ENCODE measurements around the gene ASXL1.

The ASXL1 gene

GRCh38 chr20:32325706-32326503, 32.2 kb upstream of the ASXL1 start:
- no peaks in the 10 kb centered on the region for H3K9me3 ChIP-seq (ENCODE audit: control insufficient read depth, low read depth, low read length)
- no peak overlapping the region for H3K9ac ChIP-seq (ENCODE audit: low read length)
- no peaks in the 10 kb centered on the region for H3K4me1 ChIP-seq (ENCODE audit: control insufficient read depth, low read depth, low read length)
- no peak overlapping the region for H3K4me3 ChIP-seq (ENCODE audit: low read length)
- no peak overlapping the region for H3K27ac ChIP-seq (ENCODE audit: low read length)
- no peaks in the 10 kb centered on the region for H3K27me3 ChIP-seq (ENCODE audit: control insufficient read depth, insufficient read depth, low read length)
- peaks cover 7% of the 10 kb centered on the region for H3K36me3 ChIP-seq (ENCODE audit: control insufficient read depth, low read depth, low read length)

GRCh38 chr20:32326504-32326845, 31.7 kb upstream of the ASXL1 start:
- H3K4me3 ChIP-seq (ENCODE audit: low read length), result no peak overlapping the region
- H3K27ac ChIP-seq (ENCODE audit: low read length), result no peak overlapping the region
- H3K27me3 ChIP-seq (ENCODE audit: control insufficient read depth, insufficient read depth, low read length), result no peaks in the 10 kb centered on the region
- no peaks in the 10 kb centered on the region for H3K9me3 ChIP-seq (ENCODE audit: control insufficient read depth, low read depth, low read length)
- no peaks in the 10 kb centered on the region for H3K4me1 ChIP-seq (ENCODE audit: control insufficient read depth, low read depth, low read length)
- peaks cover 12% of the 10 kb centered on the region for H3K36me3 ChIP-seq (ENCODE audit: control insufficient read depth, low read depth, low read length)
- H3K9ac ChIP-seq (ENCODE audit: low read length), result no peak overlapping the region

- Histone ChIP-seq H3K36me3 (ENCODE audit: control insufficient read depth, low read depth, low read length) (peaks cover 18% of the 10 kb centered on the region), H3K27me3 (ENCODE audit: control insufficient read depth, insufficient read depth, low read length) (no peaks in the 10 kb centered on the region), H3K9ac (ENCODE audit: low read length) (no peak overlapping the region), H3K27ac (ENCODE audit: low read length) (no peak overlapping the region), H3K4me3 (ENCODE audit: low read length) (no peak overlapping the region), H3K9me3 (ENCODE audit: control insufficient read depth, low read depth, low read length) (no peaks in the 10 kb centered on the region), H3K4me1 (ENCODE audit: control insufficient read depth, low read depth, low read length) (no peaks in the 10 kb centered on the region)
Observed at GRCh38 chr20:32327087-32327681, 30.9 kb upstream of the ASXL1 start.

GRCh38 chr20:32329817-32330554, 28.1 kb upstream of the ASXL1 start:
- H3K27me3 ChIP-seq (ENCODE audit: control insufficient read depth, insufficient read depth, low read length), result no peaks in the 10 kb centered on the region
- H3K4me3 ChIP-seq (ENCODE audit: low read length), result no peak overlapping the region
- H3K27ac ChIP-seq (ENCODE audit: low read length), result no peak overlapping the region
- no peaks in the 10 kb centered on the region for H3K9me3 ChIP-seq (ENCODE audit: control insufficient read depth, low read depth, low read length)
- H3K9ac ChIP-seq (ENCODE audit: low read length), result no peak overlapping the region
- peaks cover 18% of the 10 kb centered on the region for H3K36me3 ChIP-seq (ENCODE audit: control insufficient read depth, low read depth, low read length)
- no peaks in the 10 kb centered on the region for H3K4me1 ChIP-seq (ENCODE audit: control insufficient read depth, low read depth, low read length)

GRCh38 chr20:32330555-32330897, 27.6 kb upstream of the ASXL1 start:
- H3K36me3 ChIP-seq (ENCODE audit: control insufficient read depth, low read depth, low read length), result peaks cover 18% of the 10 kb centered on the region
- no peaks in the 10 kb centered on the region for H3K9me3 ChIP-seq (ENCODE audit: control insufficient read depth, low read depth, low read length)
- H3K27me3 ChIP-seq (ENCODE audit: control insufficient read depth, insufficient read depth, low read length), result no peaks in the 10 kb centered on the region
- no peak overlapping the region for H3K4me3 ChIP-seq (ENCODE audit: low read length)
- no peaks in the 10 kb centered on the region for H3K4me1 ChIP-seq (ENCODE audit: control insufficient read depth, low read depth, low read length)
- H3K9ac ChIP-seq (ENCODE audit: low read length), result no peak overlapping the region
- H3K27ac ChIP-seq (ENCODE audit: low read length), result no peak overlapping the region

- no peaks in the 10 kb centered on the region for H3K4me1 ChIP-seq (ENCODE audit: control insufficient read depth, low read depth, low read length)
- no peak overlapping the region for H3K4me3 ChIP-seq (ENCODE audit: low read length)
- peaks cover 18% of the 10 kb centered on the region for H3K36me3 ChIP-seq (ENCODE audit: control insufficient read depth, low read depth, low read length)
- no peak overlapping the region for H3K27ac ChIP-seq (ENCODE audit: low read length)
- no peaks in the 10 kb centered on the region for H3K9me3 ChIP-seq (ENCODE audit: control insufficient read depth, low read depth, low read length)
- no peaks in the 10 kb centered on the region for H3K27me3 ChIP-seq (ENCODE audit: control insufficient read depth, insufficient read depth, low read length)
- no peak overlapping the region for H3K9ac ChIP-seq (ENCODE audit: low read length)
Observed at GRCh38 chr20:32332614-32333013, 25.5 kb upstream of the ASXL1 start.

GRCh38 chr20:32333181-32333987, 24.7 kb upstream of the ASXL1 start:
- no peaks in the 10 kb centered on the region for H3K27me3 ChIP-seq (ENCODE audit: control insufficient read depth, insufficient read depth, low read length)
- H3K9me3 ChIP-seq (ENCODE audit: control insufficient read depth, low read depth, low read length), result no peaks in the 10 kb centered on the region
- H3K9ac ChIP-seq (ENCODE audit: low read length), result no peak overlapping the region
- no peak overlapping the region for H3K4me3 ChIP-seq (ENCODE audit: low read length)
- H3K27ac ChIP-seq (ENCODE audit: low read length), result no peak overlapping the region
- peaks cover 18% of the 10 kb centered on the region for H3K36me3 ChIP-seq (ENCODE audit: control insufficient read depth, low read depth, low read length)
- no peaks in the 10 kb centered on the region for H3K4me1 ChIP-seq (ENCODE audit: control insufficient read depth, low read depth, low read length)

- Histone ChIP-seq H3K27ac (ENCODE audit: low read length) (no peak overlapping the region), H3K36me3 (ENCODE audit: control insufficient read depth, low read depth, low read length) (peaks cover 18% of the 10 kb centered on the region), H3K9me3 (ENCODE audit: control insufficient read depth, low read depth, low read length) (no peaks in the 10 kb centered on the region), H3K27me3 (ENCODE audit: control insufficient read depth, insufficient read depth, low read length) (no peaks in the 10 kb centered on the region), H3K4me3 (ENCODE audit: low read length) (no peak overlapping the region), H3K4me1 (ENCODE audit: control insufficient read depth, low read depth, low read length) (peaks cover 5% of the 10 kb centered on the region), H3K9ac (ENCODE audit: low read length) (no peak overlapping the region)
Observed at GRCh38 chr20:32333988-32334885, 23.9 kb upstream of the ASXL1 start.

GRCh38 chr20:32336918-32337347, 21.2 kb upstream of the ASXL1 start:
- H3K9ac ChIP-seq (ENCODE audit: low read length), result no peak overlapping the region
- no peak overlapping the region for H3K27ac ChIP-seq (ENCODE audit: low read length)
- H3K9me3 ChIP-seq (ENCODE audit: control insufficient read depth, low read depth, low read length), result no peaks in the 10 kb centered on the region

GRCh38 chr20:32337937-32338661, 20.0 kb upstream of the ASXL1 start:
- no peak overlapping the region for H3K4me3 ChIP-seq (ENCODE audit: low read length)
- no peak overlapping the region for H3K27ac ChIP-seq (ENCODE audit: low read length)
- H3K4me1 ChIP-seq (ENCODE audit: control insufficient read depth, low read depth, low read length), result peaks cover 5% of the 10 kb centered on the region

More at GRCh38 chr20:32336918-32337347, 21.2 kb upstream of the ASXL1 start:
- Histone ChIP-seq H3K27me3 (ENCODE audit: control insufficient read depth, insufficient read depth, low read length) (no peaks in the 10 kb centered on the region), H3K36me3 (ENCODE audit: control insufficient read depth, low read depth, low read length) (peaks cover under 1% of the 10 kb centered on the region), H3K4me3 (ENCODE audit: low read length) (no peak overlapping the region), H3K4me1 (ENCODE audit: control insufficient read depth, low read depth, low read length) (peaks cover 5% of the 10 kb centered on the region)

More at GRCh38 chr20:32337937-32338661, 20.0 kb upstream of the ASXL1 start:
- Histone ChIP-seq H3K9me3 (ENCODE audit: control insufficient read depth, low read depth, low read length) (no peaks in the 10 kb centered on the region), H3K36me3 (ENCODE audit: control insufficient read depth, low read depth, low read length) (no peaks in the 10 kb centered on the region), H3K9ac (ENCODE audit: low read length) (no peak overlapping the region), H3K27me3 (ENCODE audit: control insufficient read depth, insufficient read depth, low read length) (no peaks in the 10 kb centered on the region)
